ENCODE measurements around the gene SHC4. TPM values are rescaled to one million over a fixed set of nuclear protein-coding genes. Genes with fewer than 3 reads are reported as not detected.

Gene SHC4
- total RNA-seq, 2 donors from 2014 or later, result 0.30 to 0.50 TPM

DNA sequence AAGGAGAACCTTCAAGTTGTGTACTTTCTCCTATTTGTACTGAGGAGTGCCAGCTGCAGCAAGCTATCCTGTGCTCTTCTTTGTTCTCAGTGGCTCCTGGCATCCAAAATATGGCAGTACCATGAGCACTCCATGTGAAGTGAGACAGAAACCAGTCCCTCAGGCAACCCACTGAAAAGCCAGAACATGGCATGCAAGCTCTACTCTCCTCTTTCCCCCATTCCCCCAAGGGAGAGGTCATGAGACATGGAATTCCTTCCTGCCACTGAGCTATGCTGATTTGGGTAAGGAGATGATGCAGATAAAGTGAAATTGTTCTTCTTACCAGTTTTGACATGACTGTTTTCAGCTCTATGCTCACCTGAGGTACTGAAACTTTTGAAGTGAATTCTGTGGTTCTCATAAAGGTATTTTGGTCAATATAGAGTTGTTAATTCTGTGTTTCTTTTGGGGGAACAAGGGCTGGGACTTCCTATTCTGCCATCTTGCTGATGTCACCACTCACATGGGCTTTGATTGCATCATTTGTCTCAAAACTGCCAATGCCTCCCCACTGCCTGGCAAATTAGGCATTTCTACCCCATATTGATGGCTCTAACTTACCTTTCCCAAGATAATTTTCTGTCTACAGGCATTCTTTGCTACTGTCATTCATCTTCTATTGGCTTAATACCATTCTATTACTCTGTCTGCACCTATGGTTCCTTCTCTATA is 130.0 kb downstream of the SHC4 start:
- intact Hi-C loops (cut with DNase I), result no loop called here
- Histone ChIP-seq H3K27me3 (no peaks in the 10 kb centered on the region), H3K9me3 (no peaks in the 10 kb centered on the region), H3K4me3 (no peak overlapping the region), H3K9ac (ENCODE audit: low read depth in 2 of 2, low read length in 2 of 2) (no peak overlapping the region), H3K27ac (no peak overlapping the region), H3K4me1 (no peaks in the 10 kb centered on the region), H3K36me3 (no peaks in the 10 kb centered on the region)
- TF ChIP-seq CTCF (IDR thresholded peaks at IDR 0.05), result no peak
- DNase-seq, result no peak

DNA sequence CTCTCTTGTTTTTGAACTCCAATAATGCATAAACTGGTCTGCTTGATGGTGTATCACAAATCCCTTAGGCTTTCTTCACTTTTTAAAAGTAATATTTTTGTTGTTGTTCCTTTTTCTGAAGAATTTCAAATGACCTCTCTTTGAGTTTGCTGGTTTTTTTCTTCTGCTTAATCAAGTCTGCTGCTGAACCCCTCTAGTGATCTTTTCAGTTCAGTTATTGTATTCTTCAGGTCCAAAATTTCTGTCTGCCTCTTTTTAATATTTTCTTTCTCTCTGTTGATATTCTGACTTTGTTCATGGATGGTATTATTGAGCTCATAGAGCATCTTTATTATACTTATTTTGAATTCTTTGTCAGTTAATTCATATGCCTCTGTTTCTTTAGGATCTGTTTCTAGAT is 131.1 kb downstream of the SHC4 start:
- no peak for TF ChIP-seq CTCF (IDR thresholded peaks at IDR 0.05)
- Histone ChIP-seq H3K9me3 (no peaks in the 10 kb centered on the region), H3K4me3 (no peak overlapping the region), H3K9ac (ENCODE audit: low read depth in 2 of 2, low read length in 2 of 2) (no peak overlapping the region), H3K36me3 (no peaks in the 10 kb centered on the region), H3K4me1 (no peaks in the 10 kb centered on the region), H3K27me3 (no peaks in the 10 kb centered on the region), H3K27ac (no peak overlapping the region)
- intact Hi-C loops (cut with DNase I), result no loop called here
- no peak for DNase-seq

DNA sequence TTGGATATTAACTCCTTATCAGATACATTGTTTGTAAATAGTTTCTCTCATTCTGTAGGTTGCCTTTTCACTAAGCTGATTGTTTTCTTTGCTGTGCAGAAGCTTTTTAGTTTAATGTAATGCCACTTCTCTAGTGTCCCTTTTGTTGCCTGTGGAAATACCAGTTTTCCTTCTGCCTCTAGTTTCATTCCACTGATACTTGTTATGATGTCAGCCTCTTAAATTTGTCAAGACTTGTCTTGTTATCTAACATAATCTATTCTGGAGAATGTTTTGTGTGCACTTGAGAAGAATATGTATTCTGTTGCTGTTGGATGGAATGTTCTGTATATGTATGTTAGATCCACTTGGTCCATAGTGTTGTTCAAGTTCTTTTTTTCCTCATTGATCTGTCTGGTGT is 134.8 kb downstream of the SHC4 start:
- no peaks in the 10 kb centered on the region for H3K4me1 ChIP-seq
- no peak for DNase-seq
- no peaks in the 10 kb centered on the region for H3K36me3 ChIP-seq
- H3K4me3 ChIP-seq, result no peak overlapping the region
- no peak overlapping the region for H3K27ac ChIP-seq
- TF ChIP-seq CTCF (IDR thresholded peaks at IDR 0.05), result no peak
- no peaks in the 10 kb centered on the region for H3K27me3 ChIP-seq
- H3K9me3 ChIP-seq, result no peaks in the 10 kb centered on the region
- intact Hi-C loops (cut with DNase I), result no loop called here
- H3K9ac ChIP-seq (ENCODE audit: low read depth in 2 of 2, low read length in 2 of 2), result no peak overlapping the region

- intact Hi-C loops (cut with DNase I), result no loop called here
- no peak for DNase-seq
- H3K27ac ChIP-seq, result no peak overlapping the region
- H3K36me3 ChIP-seq, result no peaks in the 10 kb centered on the region
- H3K9me3 ChIP-seq, result no peaks in the 10 kb centered on the region
- TF ChIP-seq CTCF (IDR thresholded peaks at IDR 0.05), result no peak
- H3K4me1 ChIP-seq, result no peaks in the 10 kb centered on the region
- H3K9ac ChIP-seq (ENCODE audit: low read depth in 2 of 2, low read length in 2 of 2), result no peak overlapping the region
- H3K27me3 ChIP-seq, result no peaks in the 10 kb centered on the region
- H3K4me3 ChIP-seq, result no peak overlapping the region
These were observed 135.2 kb downstream of the SHC4 start for GRCh38 chr15:48828471-48828870.

GRCh38 chr15:48825075-48825474 is 138.6 kb downstream of the SHC4 start:
- intact Hi-C loops (cut with DNase I), result no loop called here
- peaks cover 2% of the 10 kb centered on the region for H3K27me3 ChIP-seq
- DNase-seq, result no peak
- H3K27ac ChIP-seq, result no peak overlapping the region
- H3K9ac ChIP-seq (ENCODE audit: low read depth in 2 of 2, low read length in 2 of 2), result no peak overlapping the region
- no peak for TF ChIP-seq CTCF (IDR thresholded peaks at IDR 0.05)
- no peaks in the 10 kb centered on the region for H3K4me1 ChIP-seq
- no peak overlapping the region for H3K4me3 ChIP-seq
- no peaks in the 10 kb centered on the region for H3K9me3 ChIP-seq
- H3K36me3 ChIP-seq, result no peaks in the 10 kb centered on the region

All from colonic mucosa (tissue), 4 donors.